Ovary (tissue), 9 donors: Measurements from ENCODE around the gene SULT1C3. TPM values are rescaled to one million over a fixed set of nuclear protein-coding genes. Genes with fewer than 3 reads are reported as not detected.

ENCODE experiments used
- DNase-seq, 5 donors: peaks; one replicate each; pipeline ENCODE4 v3.0.0-alpha.2; 2019 to 2020
- H3K27ac ChIP-seq, 2 donors: fragments of 200-600 bp; one replicate each; pipeline versions ENCODE4 v1.5.1 to v1.8.0; 2019 to 2022
- H3K27me3 ChIP-seq: fragments of 200-600 bp; one replicate; pipeline ENCODE4 v1.8.0; 2022
- H3K36me3 ChIP-seq: fragments of 200-600 bp; sonication (generic); one replicate; pipeline ENCODE4 v1.5.1; 2019
- H3K4me1 ChIP-seq: one replicate; pipeline ENCODE4 v1.8.1; 2013; ENCODE audit warnings: mild to moderate bottlenecking, moderate library complexity; ENCODE audit not compliant: insufficient read depth
- H3K4me3 ChIP-seq: fragments of 200-600 bp; sonication (generic); one replicate; pipeline ENCODE4 v1.5.1; 2017
- H3K9me3 ChIP-seq, 2 donors: fragments of 200-600 bp in 1 of 2; sonication (generic) in 1 of 2; one replicate each; pipeline versions ENCODE4 v1.5.1 to v1.8.1; 2013 to 2019; ENCODE audit warnings: mild to moderate bottlenecking in 1 of 2, moderate library complexity in 1 of 2
- CTCF ChIP-seq, 3 donors: fragments of 450-650 bp in 2 of 3; fragments of 200-600 bp in 1 of 3; IDR thresholded peaks; one replicate each; pipeline versions ENCODE4 v1.5.1 to v1.8.0; 2016 to 2022; ENCODE audit warnings: antibody characterized with exemption in 3 of 3, mild to moderate bottlenecking in 1 of 3
- EP300 ChIP-seq: sonication (generic); formaldehyde crosslinking; IDR thresholded peaks from one replicate; pipeline ENCODE4 v1.6.1; 2017; ENCODE audit warnings: antibody characterized with exemption
- POLR2A ChIP-seq: fragments of 450-650 bp; IDR thresholded peaks from one replicate; pipeline ENCODE4 v1.6.1; 2017; ENCODE audit warnings: antibody characterized with exemption, mild to moderate bottlenecking, moderate library complexity
- WGBS, 3 donors: extraction: QIAGEN DNeasy Blood & Tissue Kit in 1 of 3; methylation state at CpG; one replicate each; pipeline versions ENCODE4 v1.1.5 to v1.1.7; 2013 to 2017; 5-methylcytosine and 5-hydroxymethylcytosine counted together
- intact Hi-C, 4 donors: fragments of 100-400 bp; cut with DNase I; formaldehyde crosslinking; loops; one replicate each; pipeline versions ENCODE4 v1.11.0 to v1.15.1; 2022 to 2023
- polyA plus RNA-seq, 2 donors: library from polyadenylated mRNA; stranded (reverse); fragments of 200-250 nt in 1 of 2; fragments of 350-450 nt in 1 of 2; fragmentation: Illumina TruSeq in 1 of 2; extraction: RNeasy Lipid Tissue Mini Kit (QIAGEN cat#74804) in 1 of 2; gene quantifications; one replicate each; pipeline ENCODE4 v1.2.3, GENCODE V29; 2013 to 2014
- total RNA-seq, 7 donors: library from RNA; depleted of rRNA in 2 of 7; stranded (reverse); fragments of >200 nt in 2 of 7; fragmentation: NEBNext Ultra II Directional in 3 of 7; extraction: Animal tissue kit (Norgen Biotek cat#: 25700) in 3 of 7; gene quantifications; one replicate each; pipeline versions ENCODE4 v1.1.0 to v1.2.4, GENCODE V29; 2016 to 2023
- donor health status: DM: no; HTN: no; CAD: no; lungs with moderate emphysema.
- donor health status: DM: no; HTN: no; CAD: no.
- donor health status: Bipolar disorder and iron deficiency.
- donor health status: DM: yes; HTN: yes; CAD: no.
- donor health status: DM: no; HTN: no; CAD: no.
- donor health status: DM: yes; HTN: yes; CAD: no.

SULT1C3 gene
- total and polyA plus RNA-seq, 9 donors, result not detected

GRCh38 chr2:108268001-108268400 lies 28.2 kb downstream of the SULT1C3 start:
- no peak overlapping the region for H3K4me3 ChIP-seq
- intact Hi-C loops, result no loop called here
- 55 to 74% (median 70%) methylated on average over 4 of the region's 4 CpGs for WGBS, 3 donors

GRCh38 chr2:108270346-108270745 lies 30.6 kb downstream of the SULT1C3 start:
- H3K4me1 ChIP-seq, result no peaks in the 10 kb centered on the region
- 83 to 98% (median 93%) methylated on average over 3 of the region's 3 CpGs for WGBS, 3 donors
- H3K27ac ChIP-seq, result no peak overlapping the region
- H3K27me3 ChIP-seq, result no peaks in the 10 kb centered on the region
- intact Hi-C loops, result no loop called here
- H3K4me3 ChIP-seq, result no peak overlapping the region
- no peak for DNase-seq
- TF ChIP-seq POLR2A (no peak), CTCF (IDR thresholded peaks at IDR 0.05) (no peak), EP300 (no peak)
- no peaks in the 10 kb centered on the region for H3K9me3 ChIP-seq
- no peaks in the 10 kb centered on the region for H3K36me3 ChIP-seq

More at GRCh38 chr2:108268001-108268400, 28.2 kb downstream of the SULT1C3 start:
- TF ChIP-seq CTCF (IDR thresholded peaks at IDR 0.05) (no peak), EP300 (no peak), POLR2A (no peak)
- Histone ChIP-seq H3K27ac (no peak overlapping the region), H3K27me3 (no peaks in the 10 kb centered on the region), H3K36me3 (no peaks in the 10 kb centered on the region), H3K4me1 (no peaks in the 10 kb centered on the region), H3K9me3 (no peaks in the 10 kb centered on the region)
- no peak for DNase-seq

- Histone ChIP-seq H3K36me3 (no peaks in the 10 kb centered on the region), H3K4me3 (no peak overlapping the region), H3K4me1 (no peaks in the 10 kb centered on the region), H3K9me3 (no peaks in the 10 kb centered on the region), H3K27ac (no peak overlapping the region), H3K27me3 (no peaks in the 10 kb centered on the region)
- DNase-seq, result no peak
- TF ChIP-seq CTCF (IDR thresholded peaks at IDR 0.05), result no peak
- no peak for TF ChIP-seq EP300
- no peak for TF ChIP-seq POLR2A
- intact Hi-C loops, result no loop called here
- 74 to 82% (median 82%) methylated on average over 5 of the region's 5 CpGs for WGBS, 3 donors
These were observed 31.2 kb downstream of the SULT1C3 start for GRCh38 chr2:108270768-108271506.

- no peaks in the 10 kb centered on the region for H3K4me1 ChIP-seq
- no peak for TF ChIP-seq CTCF (IDR thresholded peaks at IDR 0.05)
- no peak for TF ChIP-seq POLR2A
- TF ChIP-seq EP300, result no peak
- intact Hi-C loops, result no loop called here
- WGBS, 3 donors, result 39 to 62% (median 44%) methylated on average over 7 of the region's 7 CpGs
- H3K4me3 ChIP-seq, result no peak overlapping the region
- no peaks in the 10 kb centered on the region for H3K36me3 ChIP-seq
- H3K27ac ChIP-seq, result no peak overlapping the region
- no peaks in the 10 kb centered on the region for H3K9me3 ChIP-seq
- no peaks in the 10 kb centered on the region for H3K27me3 ChIP-seq
- DNase-seq, result no peak
These were observed 32.0 kb downstream of the SULT1C3 start for GRCh38 chr2:108271691-108272253.
